Measurements from ENCODE around the gene MARCHF9.

- no peak for TF ChIP-seq CTCF (IDR thresholded peaks at IDR 0.05)
- no peak for TF ChIP-seq POLR2A (IDR thresholded peaks at IDR 0.05)
- TF ChIP-seq EP300 (IDR thresholded peaks at IDR 0.05) = no peak
Measured at GRCh38 chr12:57783861-57784260, 29.0 kb downstream of the MARCHF9 start.

Data from ovary (tissue), 3 donors.